ENCODE results near the gene COPB1.
A peak's percentile ranks its signal among the peaks of the same experiment; 100 is the strongest.

COPB1 gene, protein sequence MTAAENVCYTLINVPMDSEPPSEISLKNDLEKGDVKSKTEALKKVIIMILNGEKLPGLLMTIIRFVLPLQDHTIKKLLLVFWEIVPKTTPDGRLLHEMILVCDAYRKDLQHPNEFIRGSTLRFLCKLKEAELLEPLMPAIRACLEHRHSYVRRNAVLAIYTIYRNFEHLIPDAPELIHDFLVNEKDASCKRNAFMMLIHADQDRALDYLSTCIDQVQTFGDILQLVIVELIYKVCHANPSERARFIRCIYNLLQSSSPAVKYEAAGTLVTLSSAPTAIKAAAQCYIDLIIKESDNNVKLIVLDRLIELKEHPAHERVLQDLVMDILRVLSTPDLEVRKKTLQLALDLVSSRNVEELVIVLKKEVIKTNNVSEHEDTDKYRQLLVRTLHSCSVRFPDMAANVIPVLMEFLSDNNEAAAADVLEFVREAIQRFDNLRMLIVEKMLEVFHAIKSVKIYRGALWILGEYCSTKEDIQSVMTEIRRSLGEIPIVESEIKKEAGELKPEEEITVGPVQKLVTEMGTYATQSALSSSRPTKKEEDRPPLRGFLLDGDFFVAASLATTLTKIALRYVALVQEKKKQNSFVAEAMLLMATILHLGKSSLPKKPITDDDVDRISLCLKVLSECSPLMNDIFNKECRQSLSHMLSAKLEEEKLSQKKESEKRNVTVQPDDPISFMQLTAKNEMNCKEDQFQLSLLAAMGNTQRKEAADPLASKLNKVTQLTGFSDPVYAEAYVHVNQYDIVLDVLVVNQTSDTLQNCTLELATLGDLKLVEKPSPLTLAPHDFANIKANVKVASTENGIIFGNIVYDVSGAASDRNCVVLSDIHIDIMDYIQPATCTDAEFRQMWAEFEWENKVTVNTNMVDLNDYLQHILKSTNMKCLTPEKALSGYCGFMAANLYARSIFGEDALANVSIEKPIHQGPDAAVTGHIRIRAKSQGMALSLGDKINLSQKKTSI

DNA sequence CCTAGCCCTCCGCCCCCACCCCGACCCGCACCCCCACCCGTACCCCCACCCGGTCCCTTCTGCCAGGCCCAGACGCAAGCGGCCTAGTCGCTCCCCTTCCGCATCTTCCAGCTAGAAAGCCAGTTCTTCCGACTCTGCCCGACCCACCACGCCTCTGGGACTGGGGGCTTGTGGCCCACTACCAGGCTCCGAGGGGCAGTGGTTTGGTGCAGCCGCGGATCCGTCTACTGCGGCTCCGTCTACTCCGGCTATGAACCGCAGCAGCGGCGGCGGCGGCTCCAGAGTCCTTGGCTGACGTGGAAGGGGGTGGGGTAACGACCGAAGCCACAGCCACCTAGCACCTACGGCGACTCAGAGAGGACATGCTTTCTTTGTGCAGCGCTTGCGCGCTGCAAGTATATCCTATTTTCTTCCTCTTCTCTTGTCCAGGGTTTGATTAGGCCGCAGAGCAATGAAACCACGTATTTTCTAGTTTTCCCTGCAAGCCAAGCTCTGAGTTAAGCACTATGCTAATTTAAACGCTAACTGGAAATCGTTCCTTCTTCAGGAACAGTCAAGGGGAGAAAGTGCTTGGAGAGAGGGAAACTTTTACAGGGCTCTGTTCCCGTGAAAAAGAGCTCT, at the start of gene COPB1:
Gene COPB1, minus strand, starts transcription at position 252 of the 621 bp plus-strand sequence. CDS start 883 bp downstream, outside the sequence.
- Histone ChIP-seq H3K36me3 (ENCODE audit: control insufficient read depth, insufficient read depth, low read length) (no peaks in the 10 kb centered on the region), H3K9me3 (ENCODE audit: control insufficient read depth, low read length) (no peaks in the 10 kb centered on the region), H3K27ac (peak within 1 kb of the TSS; percentile 66), H2AFZ (peak within 1 kb of the TSS; percentile 80), H3K9ac (no peak within 1 kb of the TSS), H3K27me3 (ENCODE audit: control insufficient read depth, insufficient read depth, low read length) (no peaks in the 10 kb centered on the region), H3K4me1 (no peaks in the 10 kb centered on the region), H3K4me3 (ENCODE audit: low read depth, low read length) (peak within 1 kb of the TSS; percentile 70), H3K4me2 (ENCODE audit: low read length) (peak within 1 kb of the TSS; percentile 77), H3K79me2 (peaks cover 7% of the 10 kb centered on the region)
- TF ChIP-seq, protein P1, sequence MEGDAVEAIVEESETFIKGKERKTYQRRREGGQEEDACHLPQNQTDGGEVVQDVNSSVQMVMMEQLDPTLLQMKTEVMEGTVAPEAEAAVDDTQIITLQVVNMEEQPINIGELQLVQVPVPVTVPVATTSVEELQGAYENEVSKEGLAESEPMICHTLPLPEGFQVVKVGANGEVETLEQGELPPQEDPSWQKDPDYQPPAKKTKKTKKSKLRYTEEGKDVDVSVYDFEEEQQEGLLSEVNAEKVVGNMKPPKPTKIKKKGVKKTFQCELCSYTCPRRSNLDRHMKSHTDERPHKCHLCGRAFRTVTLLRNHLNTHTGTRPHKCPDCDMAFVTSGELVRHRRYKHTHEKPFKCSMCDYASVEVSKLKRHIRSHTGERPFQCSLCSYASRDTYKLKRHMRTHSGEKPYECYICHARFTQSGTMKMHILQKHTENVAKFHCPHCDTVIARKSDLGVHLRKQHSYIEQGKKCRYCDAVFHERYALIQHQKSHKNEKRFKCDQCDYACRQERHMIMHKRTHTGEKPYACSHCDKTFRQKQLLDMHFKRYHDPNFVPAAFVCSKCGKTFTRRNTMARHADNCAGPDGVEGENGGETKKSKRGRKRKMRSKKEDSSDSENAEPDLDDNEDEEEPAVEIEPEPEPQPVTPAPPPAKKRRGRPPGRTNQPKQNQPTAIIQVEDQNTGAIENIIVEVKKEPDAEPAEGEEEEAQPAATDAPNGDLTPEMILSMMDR (IDR thresholded peaks at IDR 0.05) = no peak

DNA sequence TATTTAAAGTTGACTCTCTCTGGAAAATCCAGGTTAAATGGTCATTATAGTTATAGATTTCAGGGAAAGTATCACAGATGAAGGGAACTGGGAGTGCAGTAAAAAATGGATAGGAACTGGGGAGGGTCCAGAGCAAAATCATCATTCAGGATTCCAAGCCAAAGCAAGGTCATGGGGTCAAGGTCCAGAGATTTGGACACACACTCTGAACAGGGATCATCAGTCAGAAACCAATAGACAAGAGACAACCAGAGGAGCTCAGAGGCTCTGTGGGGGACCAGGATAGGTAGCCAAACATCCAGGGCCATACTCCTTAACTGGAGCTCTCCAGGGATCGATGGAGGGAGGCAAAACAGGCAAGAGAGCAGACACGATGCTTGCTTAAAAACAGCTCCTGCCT, 47.8 kb upstream of the COPB1 start:
- H3K27ac ChIP-seq = no peak overlapping the region
- no peaks in the 10 kb centered on the region for H3K79me2 ChIP-seq
- no peak overlapping the region for H3K4me3 ChIP-seq (ENCODE audit: low read depth, low read length)
- no peaks in the 10 kb centered on the region for H3K4me1 ChIP-seq
- TF ChIP-seq, protein P1 (IDR thresholded peaks at IDR 0.05) = no peak
- no peak overlapping the region for H3K4me2 ChIP-seq (ENCODE audit: low read length)
- H2AFZ ChIP-seq = no peak overlapping the region
- H3K9me3 ChIP-seq (ENCODE audit: control insufficient read depth, low read length) = no peaks in the 10 kb centered on the region
- H3K9ac ChIP-seq = no peak overlapping the region
- H3K36me3 ChIP-seq (ENCODE audit: control insufficient read depth, insufficient read depth, low read length) = no peaks in the 10 kb centered on the region
- no peaks in the 10 kb centered on the region for H3K27me3 ChIP-seq (ENCODE audit: control insufficient read depth, insufficient read depth, low read length)

DNA sequence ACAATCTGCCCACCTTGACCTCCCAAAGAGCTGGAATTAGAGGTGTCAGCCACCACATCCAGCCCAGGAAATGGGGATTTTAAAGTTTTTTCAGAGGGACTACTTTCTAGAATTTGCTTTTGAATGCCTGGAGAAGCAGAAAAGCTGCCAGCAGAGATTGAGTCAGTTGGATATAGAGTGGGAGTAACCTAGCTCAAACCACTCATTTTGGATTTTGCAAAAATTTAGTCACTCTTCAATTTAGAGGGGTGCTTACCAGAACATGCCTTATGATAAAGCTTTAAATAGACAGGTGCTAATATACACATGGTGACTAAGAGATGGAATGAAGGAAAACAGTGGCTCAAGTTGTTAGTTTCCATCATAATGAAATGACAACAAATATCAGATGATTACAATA, 47.1 kb upstream of the COPB1 start:
- Histone ChIP-seq H3K36me3 (ENCODE audit: control insufficient read depth, insufficient read depth, low read length) (no peaks in the 10 kb centered on the region), H3K4me3 (ENCODE audit: low read depth, low read length) (no peak overlapping the region), H3K27ac (no peak overlapping the region), H3K4me1 (no peaks in the 10 kb centered on the region), H3K27me3 (ENCODE audit: control insufficient read depth, insufficient read depth, low read length) (no peaks in the 10 kb centered on the region), H3K9me3 (ENCODE audit: control insufficient read depth, low read length) (no peaks in the 10 kb centered on the region), H3K4me2 (ENCODE audit: low read length) (no peak overlapping the region), H3K9ac (no peak overlapping the region), H2AFZ (no peak overlapping the region), H3K79me2 (no peaks in the 10 kb centered on the region)
- TF ChIP-seq, protein P1 (IDR thresholded peaks at IDR 0.05) = no peak

DNA sequence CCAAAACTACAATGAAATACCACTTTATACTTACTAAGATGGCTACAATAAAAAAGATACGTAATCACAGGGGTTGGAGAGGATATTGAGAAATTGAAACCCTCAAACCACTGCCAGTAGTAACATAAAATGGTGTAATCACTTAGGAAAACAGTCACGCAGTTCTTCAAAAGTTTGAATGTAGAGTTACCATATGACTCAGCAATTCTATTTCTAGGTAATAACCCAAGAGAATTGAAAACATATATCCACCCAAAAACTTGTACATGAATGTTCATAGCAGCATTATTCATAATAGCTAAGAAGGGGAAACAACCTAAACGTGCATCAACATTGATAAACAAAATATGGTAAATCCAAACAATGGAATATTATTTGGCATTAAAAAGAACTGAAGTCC, 45.0 kb upstream of the COPB1 start:
- TF ChIP-seq, protein P1 (IDR thresholded peaks at IDR 0.05) = no peak
- no peaks in the 10 kb centered on the region for H3K4me1 ChIP-seq
- no peak overlapping the region for H2AFZ ChIP-seq
- H3K79me2 ChIP-seq = no peaks in the 10 kb centered on the region
- H3K27ac ChIP-seq = no peak overlapping the region
- no peak overlapping the region for H3K9ac ChIP-seq
- H3K9me3 ChIP-seq (ENCODE audit: control insufficient read depth, low read length) = no peaks in the 10 kb centered on the region
- no peak overlapping the region for H3K4me3 ChIP-seq (ENCODE audit: low read depth, low read length)
- H3K4me2 ChIP-seq (ENCODE audit: low read length) = no peak overlapping the region
- no peaks in the 10 kb centered on the region for H3K36me3 ChIP-seq (ENCODE audit: control insufficient read depth, insufficient read depth, low read length)
- no peaks in the 10 kb centered on the region for H3K27me3 ChIP-seq (ENCODE audit: control insufficient read depth, insufficient read depth, low read length)
